RPMI7951 (cell line): Measurements from ENCODE around the gene KRT36. TPM values are rescaled to one million over a fixed set of nuclear protein-coding genes. Genes with fewer than 3 reads are reported as not detected.

Experiments
- DNase-seq: peaks from one replicate; pipeline ENCODE4 v3.0.0-alpha.2; 2012; ENCODE audit warnings: low read depth
- total RNA-seq: library from RNA; depleted of rRNA; stranded (reverse); fragments of >200 nt; shearing (Covaris generic); gene quantifications from 2 replicates; pipeline ENCODE4 v1.2.3, GENCODE V29; 2014

The KRT36 gene
- total RNA-seq, 1 experiment from 2014 or later = not detected

GRCh38 chr17:41500131-41500911 lies 10.6 kb upstream of the KRT36 start:
- peak; percentile 79 for DNase-seq

GRCh38 chr17:41499714-41500113 lies 10.0 kb upstream of the KRT36 start:
- DNase-seq = no peak

GRCh38 chr17:41498276-41498675 lies 8.6 kb upstream of the KRT36 start:
- no peak for DNase-seq

- peak; percentile 85 for DNase-seq
Measured at GRCh38 chr17:41496803-41497484, 7.2 kb upstream of the KRT36 start.

DNA sequence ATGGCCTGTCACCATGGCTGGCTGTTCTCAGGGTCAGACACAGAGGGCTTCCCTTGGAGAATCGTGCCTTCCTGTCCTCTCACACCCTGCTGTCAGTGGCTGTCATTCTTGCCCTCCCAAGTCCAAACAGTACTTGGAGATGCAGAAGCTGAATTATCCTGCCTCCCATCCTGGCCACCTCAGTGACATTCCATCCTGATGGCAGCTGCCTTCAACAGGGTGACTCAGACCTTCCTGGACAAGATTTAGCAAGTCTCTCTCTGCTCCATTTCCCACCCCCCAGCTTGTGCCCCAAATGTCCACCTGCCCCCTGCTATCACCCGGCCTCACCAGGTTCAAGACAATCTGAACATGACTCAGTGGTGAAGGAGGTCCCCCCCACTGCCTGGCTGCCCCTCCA lies 4.8 kb upstream of the KRT36 start:
- DNase-seq = peak; percentile 54

DNA sequence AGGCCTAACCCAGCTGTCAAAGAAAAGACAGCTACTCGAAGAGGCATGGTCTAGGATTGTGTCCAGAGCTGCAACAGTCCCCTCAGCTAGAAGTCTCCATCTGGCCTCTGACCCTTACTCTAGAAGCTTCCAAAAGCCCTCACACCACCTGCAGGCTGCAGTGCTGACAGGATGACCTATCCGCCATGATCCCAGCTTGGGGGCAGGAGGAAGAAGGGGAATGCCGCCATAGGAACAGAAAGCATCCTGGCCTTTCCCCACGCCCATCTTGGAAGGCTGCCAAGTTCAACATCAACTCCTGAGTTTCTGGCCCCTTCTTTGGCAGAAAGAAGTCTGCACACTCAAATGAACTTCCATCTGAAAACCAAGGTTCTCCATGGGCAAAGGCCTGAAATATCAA lies 3.1 kb upstream of the KRT36 start:
- DNase-seq = peak; percentile 45

GRCh38 chr17:41492351-41492750 lies 2.6 kb upstream of the KRT36 start:
- no peak for DNase-seq

GRCh38 chr17:41491476-41491875 lies 1.8 kb upstream of the KRT36 start:
- no peak for DNase-seq

DNA sequence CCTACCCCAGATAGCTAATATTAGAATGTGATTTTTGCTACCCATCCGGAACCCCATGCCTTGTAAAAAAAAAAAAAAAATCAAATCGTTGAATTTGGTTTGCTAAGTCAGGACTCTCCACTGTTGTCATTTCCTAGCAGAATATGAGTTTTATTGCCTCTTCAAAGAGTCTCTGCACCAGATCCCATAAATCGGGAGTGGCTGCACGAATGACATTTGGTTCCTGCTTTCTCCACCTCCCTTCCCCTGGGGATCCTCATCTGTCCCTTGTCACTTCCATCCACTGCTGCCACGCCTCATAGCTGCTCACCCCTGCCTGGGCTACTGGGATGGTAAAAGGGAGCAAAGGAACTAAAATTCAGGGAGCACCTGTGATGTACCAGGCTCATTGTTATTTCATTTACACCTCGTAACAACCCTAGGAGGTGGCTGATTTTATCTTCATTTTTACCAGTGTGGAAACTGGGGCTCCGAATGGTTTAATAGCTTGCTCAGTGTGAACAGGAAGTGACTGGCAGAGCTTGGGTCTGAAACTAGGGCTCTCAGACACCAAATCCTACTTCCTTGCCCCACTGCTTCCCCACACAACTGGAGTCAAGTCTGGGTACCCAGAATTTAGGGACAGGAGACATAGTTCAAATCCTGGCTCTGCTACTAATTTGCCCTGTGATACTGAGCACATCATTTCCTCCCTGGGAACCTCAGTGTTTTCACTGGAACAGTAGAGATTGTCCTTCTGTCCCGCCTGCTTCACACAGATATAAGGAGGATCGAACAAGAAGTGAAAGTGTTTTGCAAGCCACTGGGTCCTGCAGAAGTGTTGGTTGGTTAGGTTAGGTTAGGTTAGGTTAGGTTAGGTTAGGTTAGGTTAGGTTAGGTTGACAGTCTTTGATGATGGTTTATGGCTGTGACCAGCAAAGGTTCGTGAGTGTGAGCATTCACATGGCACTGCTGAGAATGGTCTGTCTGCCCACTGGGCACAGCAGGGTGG lies 585 bp upstream of the KRT36 start:
- no peak for DNase-seq

DNA sequence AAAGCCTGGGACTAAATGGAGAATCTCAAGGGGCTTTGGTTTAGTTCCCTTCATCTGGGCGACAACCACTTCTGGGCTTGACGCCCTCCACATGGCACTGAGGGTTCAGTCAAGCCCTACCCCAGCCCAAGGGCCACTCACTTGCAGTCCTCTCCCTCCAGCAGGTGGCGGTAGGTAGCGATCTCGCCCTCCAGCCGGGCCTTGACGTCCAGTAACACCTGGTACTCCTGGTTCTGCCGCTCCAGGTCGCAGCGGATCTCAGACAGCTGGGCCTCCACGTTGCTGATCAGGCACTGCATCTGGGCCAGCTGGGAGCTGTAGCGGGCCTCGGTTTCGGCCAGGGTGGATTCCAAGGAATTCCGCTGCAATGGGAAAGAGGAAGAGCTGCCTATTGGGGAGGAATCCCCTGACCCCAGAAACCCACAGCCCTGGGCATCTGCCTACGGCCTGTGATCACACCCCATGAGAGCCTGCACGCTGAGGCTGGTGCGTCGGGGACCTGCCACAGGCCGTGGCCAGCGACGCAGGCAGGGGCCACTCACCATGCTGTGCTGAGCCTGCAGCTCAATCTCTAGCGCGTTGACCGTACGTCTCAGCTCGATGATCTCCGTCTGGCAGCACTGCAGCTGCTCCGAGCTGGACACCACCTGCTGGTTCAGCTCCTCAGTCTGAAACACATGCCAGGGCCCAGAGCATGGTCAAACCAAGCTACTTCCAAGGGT lies 2.7 kb downstream of the KRT36 start:
- DNase-seq = no peak

DNA sequence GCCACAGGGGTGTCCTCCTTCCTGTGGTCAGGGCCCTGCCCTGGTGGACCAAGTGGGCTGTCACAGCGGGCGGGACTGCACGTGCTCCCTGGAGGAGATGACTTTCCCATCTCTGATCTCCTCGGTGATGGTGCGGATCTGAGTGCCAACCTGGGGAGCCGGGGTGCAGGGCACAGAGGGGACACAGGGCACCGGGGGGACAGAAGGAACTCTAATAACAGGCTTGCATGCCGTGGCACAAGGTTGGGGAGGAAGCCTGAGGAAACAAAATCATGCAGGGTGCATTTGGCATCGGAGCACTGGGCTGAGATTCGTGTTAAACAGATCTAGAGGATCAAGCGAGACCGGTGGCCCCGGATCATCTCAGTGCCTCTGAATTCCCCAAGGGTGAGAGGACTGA lies 3.4 kb downstream of the KRT36 start:
- no peak for DNase-seq

DNA sequence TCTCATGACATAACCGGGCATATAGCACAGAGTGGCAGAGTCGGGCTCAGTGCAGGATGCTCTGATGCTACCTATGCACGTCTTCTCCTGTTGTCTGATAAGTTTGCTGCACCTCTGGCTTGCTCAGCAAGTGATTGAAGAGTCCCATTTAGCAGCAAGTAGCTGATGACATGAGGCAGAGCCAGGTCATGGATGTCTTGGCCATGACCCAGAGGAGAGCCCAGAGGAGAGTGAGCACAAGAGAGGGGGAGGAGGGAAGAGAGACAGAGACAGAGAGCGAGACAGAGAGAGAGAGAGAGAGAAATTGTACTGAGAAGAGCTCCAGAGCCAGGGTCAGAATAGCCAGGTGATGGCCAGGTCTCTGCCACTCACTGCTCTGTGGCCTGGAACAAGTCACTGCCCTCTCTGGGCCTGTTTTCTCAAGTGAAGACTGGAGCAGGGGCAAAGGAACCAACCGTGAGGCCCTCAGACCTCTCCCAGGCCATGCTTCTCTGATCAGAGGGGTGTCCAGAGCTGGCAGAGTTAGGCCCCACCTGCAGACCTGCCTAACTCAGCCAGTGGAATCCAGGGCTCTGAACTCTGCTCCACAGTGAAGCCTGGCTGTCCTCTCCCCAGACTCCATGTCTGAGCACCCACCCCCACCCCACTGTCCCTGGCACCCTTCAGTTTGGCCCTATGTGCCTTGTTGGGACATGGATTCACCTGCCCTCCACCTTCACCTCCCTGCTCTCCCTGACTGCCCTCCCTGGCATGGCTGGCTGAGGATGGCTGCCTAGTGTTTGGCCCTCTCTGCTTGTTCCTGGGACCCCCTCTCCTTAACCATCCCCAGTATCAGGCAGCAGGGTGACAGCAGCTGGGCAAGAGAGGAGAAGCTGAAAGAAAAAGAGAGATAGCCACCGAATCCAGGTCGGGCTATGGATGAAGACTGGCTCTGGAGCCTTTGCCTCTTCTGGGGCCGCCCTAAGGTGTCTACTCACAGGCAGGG lies 4.5 kb downstream of the KRT36 start:
- DNase-seq = no peak

DNA sequence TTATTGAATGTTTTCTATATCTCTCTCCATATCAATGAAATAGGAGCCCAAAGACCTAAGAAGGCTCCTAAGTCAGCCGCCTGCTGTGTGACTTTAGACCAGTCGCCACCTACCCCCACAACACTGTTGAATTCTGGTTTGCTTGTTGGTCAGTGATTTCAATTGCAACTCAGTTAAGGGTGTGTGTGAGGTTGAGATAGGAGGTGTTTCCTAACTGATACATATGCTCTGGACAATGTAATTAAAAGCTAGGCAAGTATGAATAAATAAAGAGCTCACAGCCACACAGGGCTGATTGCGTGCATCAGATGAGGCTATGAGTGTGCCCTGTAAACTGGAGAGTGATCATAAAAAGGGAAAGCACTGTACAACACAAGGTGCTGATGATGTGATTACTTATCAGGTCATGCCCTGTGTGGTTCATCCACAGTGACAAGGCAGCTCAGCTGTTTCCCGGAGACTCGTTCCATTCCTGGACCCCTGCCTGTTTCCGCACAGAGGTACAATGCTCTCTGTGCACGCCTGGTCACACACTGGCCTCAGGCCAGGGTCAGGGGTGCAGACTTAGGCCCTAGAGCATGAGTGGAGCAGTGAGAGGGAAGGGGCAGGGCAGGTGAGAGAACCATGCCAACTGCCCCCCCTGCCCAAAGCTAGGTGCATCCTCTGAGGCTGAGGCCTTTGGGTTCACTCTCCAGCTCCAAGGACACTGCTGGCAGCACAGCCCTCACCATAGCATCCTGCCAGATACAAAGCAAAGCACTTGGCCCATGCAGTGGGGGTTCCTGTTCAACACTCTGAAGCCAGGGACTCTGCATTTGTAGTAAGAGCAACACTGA lies 5.5 kb downstream of the KRT36 start:
- no peak for DNase-seq

GRCh38 chr17:41483531-41483930 lies 6.2 kb downstream of the KRT36 start:
- DNase-seq = no peak

DNA sequence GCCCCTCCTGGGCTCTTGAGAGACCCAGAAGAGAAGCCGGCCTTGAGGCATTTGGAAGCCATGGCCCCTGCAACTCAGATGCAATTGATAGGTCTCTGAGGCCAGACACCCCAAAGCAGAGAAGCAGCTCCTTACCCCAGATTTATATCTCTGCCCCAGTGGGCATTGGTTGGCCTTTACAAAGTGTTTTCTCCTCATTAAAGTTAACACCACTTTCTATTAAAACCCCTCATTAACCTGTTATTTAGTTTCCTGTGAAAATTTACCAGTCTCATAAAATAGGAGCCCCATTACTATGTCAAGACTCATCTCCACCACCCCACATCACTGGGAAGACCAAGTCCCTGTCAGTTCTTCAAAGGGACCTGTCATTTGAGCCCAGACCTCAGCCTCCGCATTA lies 8.7 kb downstream of the KRT36 start, which contains the start of gene KRT35:
TSS of gene KRT35 (minus strand) at position 116 of the 400 bp plus-strand sequence. CDS start at position 62, 54 bp downstream.
- no peak for DNase-seq

DNA sequence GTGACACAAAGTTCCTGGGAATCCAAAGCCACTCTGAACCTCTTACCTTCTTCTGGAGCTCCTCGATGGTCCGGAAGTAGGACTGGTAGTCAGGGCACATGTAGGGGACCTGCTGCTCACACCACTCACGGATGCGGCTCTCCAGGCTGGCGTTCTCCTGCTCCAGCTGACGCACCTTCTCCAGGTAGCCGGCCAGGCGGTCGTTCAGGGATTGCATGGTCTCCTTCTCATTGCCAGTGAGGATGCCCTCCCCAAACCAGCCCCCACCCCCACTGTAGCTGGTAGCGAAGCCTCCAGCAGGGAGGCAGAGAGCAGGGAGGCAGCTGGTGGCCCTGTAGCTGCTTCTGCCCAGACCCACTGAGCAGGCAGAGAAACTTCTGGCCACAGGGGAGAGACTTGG lies 9.1 kb downstream of the KRT36 start:
- no peak for DNase-seq

DNA sequence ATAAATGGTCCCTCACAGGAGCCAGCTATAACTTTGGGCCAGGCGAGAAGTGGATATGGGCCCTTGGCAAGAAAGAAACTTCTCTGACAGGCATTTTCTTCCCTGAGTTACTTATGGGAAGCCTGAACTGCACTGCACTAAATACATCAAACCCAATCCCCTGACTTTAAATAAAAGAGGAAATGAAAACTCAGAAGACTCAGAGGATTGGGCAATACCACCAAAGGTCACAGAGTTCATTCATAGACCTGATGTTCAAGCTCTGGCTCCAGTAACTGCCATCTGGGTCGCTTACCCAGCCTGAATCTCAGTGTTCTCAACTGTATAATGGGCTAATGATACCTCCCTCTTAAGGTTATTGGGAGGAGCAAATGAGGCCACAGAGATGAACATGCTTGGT lies 9.6 kb downstream of the KRT36 start:
- no peak for DNase-seq

- no peak for DNase-seq
Measured at GRCh38 chr17:41478237-41478636, 11.5 kb downstream of the KRT36 start.
